ENCODE results near the gene NT5M.

DNA sequence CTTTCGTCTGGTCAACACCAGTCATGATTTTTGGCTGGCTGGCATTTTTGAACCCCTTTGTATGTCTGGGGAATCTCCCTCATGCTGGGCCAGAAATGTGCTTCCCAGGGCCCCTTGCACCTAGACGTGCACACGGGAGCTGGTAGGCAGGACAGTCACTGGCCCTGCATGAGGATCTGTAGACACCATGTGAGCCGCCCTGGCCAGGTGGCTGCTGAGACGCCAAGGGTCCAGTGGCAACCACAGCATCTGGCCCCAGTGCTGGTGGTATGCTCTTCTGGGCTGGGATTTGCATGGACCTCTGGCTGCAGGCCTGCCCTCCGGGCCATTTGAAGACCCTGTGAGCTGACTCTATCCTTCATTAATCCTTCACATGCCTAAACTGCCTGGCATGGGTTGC, 67.5 kb downstream of the NT5M start:
- TF ChIP-seq, protein P1, sequence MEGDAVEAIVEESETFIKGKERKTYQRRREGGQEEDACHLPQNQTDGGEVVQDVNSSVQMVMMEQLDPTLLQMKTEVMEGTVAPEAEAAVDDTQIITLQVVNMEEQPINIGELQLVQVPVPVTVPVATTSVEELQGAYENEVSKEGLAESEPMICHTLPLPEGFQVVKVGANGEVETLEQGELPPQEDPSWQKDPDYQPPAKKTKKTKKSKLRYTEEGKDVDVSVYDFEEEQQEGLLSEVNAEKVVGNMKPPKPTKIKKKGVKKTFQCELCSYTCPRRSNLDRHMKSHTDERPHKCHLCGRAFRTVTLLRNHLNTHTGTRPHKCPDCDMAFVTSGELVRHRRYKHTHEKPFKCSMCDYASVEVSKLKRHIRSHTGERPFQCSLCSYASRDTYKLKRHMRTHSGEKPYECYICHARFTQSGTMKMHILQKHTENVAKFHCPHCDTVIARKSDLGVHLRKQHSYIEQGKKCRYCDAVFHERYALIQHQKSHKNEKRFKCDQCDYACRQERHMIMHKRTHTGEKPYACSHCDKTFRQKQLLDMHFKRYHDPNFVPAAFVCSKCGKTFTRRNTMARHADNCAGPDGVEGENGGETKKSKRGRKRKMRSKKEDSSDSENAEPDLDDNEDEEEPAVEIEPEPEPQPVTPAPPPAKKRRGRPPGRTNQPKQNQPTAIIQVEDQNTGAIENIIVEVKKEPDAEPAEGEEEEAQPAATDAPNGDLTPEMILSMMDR (IDR thresholded peaks at IDR 0.05; ENCODE audit: insufficient read depth, low read length, poor library complexity, severe bottlenecking): no peak
- no peak for TF ChIP-seq EZH2phosphoT487 (conservative IDR thresholded peaks at IDR 0.05; ENCODE audit: low read length)
